HCT116 (cell line): ENCODE measurements around the gene TTLL11.

Experiments
- EZH2 ChIP-seq: fragments of 200-600 bp; sonication (generic); IDR thresholded peaks from 2 replicates; pipeline ENCODE4 v1.6.1; 2017; ENCODE audit warnings: antibody characterized with exemption, mixed run types
- EZH2phosphoT487 ChIP-seq: fragments of 200-600 bp; IDR thresholded peaks from 2 replicates; pipeline ENCODE4 v1.6.1; 2018; ENCODE audit warnings: antibody characterized with exemption, borderline replicate concordance
- JUND ChIP-seq: IDR thresholded peaks from 2 replicates; pipeline ENCODE4 v1.6.1; 2012
- POLR2AphosphoS5 ChIP-seq: IDR thresholded peaks from 2 replicates; pipeline ENCODE4 v1.6.1; 2011; ENCODE audit warnings: mild to moderate bottlenecking, low read depth, low read length, moderate library complexity
- RAD21 ChIP-seq: IDR thresholded peaks from 2 replicates; pipeline ENCODE4 v1.6.1; 2012; ENCODE audit warnings: low read depth, mild to moderate bottlenecking
- TCF7L2 ChIP-seq: IDR thresholded peaks from 2 replicates; pipeline ENCODE4 v1.7.0; 2011; ENCODE audit warnings: borderline replicate concordance, inconsistent platforms; ENCODE audit not compliant: insufficient read depth, insufficient read length; ENCODE audit errors: extremely low read depth
- ZNF274 ChIP-seq: fragments of 200-500 bp; sonication (Bioruptor generic); IDR thresholded peaks from 2 replicates; pipeline ENCODE4 v1.6.1; 2014; ENCODE audit warnings: mild to moderate bottlenecking, low read depth, low read length, inconsistent platforms
- TF ChIP-seq, protein P1 (sequence below), 3 experiments: fragments of 200-600 bp in 1 of 3; sonication (generic) in 1 of 3; IDR thresholded peaks in 2 of 3; conservative IDR thresholded peaks in 1 of 3; 2 replicates each; pipeline ENCODE4 v1.5.1; 2012 to 2017; ENCODE audit warnings: low read depth in 2 of 3, low read length in 2 of 3, antibody characterized with exemption in 1 of 3, borderline replicate concordance in 1 of 3, control low read depth in 1 of 3, mild to moderate bottlenecking in 1 of 3, mixed read lengths in 1 of 3, mixed run types in 1 of 3, moderate library complexity in 1 of 3; ENCODE audit not compliant: insufficient read depth in 1 of 3
- TF ChIP-seq, protein P2 (sequence below): IDR thresholded peaks from 2 replicates; pipeline ENCODE4 v1.6.1; 2012
- TF ChIP-seq, protein P3 (sequence below): IDR thresholded peaks from 2 replicates; pipeline ENCODE4 v1.6.1; 2012; ENCODE audit warnings: low read depth
- TF ChIP-seq, protein P4 (sequence below): IDR thresholded peaks from 2 replicates; pipeline ENCODE4 v1.6.1; 2012

DNA sequence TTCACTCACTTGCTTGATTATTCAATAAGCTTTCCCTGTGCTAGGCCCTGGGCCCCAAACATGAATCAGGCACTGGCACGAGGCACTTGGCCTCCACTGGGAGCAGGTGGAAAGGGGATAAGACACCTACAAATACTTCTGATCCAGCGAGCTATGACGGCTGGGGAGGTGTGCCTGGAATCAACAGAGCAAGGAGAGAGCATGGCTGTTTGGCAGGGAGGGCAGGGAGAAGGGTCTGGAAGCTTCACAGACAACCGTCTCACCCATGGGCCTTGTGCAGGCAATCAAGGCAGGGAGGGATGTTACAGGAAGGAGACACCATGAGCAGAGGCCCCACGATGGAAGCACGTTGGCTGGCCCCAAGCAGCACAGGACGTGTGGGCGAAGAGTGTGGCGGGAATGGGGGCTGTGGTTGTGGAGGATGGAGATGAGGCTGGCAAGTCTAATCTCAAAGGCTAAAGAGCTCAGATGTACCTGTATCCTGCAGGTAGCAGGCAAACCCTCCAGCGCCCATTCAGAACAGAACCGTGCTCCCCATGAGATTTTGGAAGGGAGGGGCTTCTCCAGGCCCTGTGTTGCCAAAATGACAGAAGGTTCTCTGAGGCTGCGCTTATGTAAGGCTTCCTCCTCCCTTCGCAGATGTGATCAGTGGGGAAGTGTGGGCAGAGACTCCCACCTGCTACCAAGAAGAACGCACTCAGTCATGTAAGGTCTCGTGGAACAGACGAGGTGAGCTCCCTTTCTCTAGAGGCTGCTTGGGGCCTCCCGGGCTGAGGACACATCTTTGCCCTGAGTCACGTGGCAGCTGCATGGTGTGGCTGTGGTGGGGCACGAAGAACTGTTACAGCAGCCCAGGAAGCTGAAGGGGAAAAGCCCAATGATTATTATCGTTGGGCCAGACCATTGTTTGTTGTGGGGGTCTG, 252.0 kb downstream of the TTLL11 start:
- TF ChIP-seq EZH2 (no peak), POLR2AphosphoS5 (no peak), RAD21 (no peak), EZH2phosphoT487 (no peak), JUND (no peak), ZNF274 (no peak), TCF7L2 (no peak)
- TF ChIP-seq, protein P1, sequence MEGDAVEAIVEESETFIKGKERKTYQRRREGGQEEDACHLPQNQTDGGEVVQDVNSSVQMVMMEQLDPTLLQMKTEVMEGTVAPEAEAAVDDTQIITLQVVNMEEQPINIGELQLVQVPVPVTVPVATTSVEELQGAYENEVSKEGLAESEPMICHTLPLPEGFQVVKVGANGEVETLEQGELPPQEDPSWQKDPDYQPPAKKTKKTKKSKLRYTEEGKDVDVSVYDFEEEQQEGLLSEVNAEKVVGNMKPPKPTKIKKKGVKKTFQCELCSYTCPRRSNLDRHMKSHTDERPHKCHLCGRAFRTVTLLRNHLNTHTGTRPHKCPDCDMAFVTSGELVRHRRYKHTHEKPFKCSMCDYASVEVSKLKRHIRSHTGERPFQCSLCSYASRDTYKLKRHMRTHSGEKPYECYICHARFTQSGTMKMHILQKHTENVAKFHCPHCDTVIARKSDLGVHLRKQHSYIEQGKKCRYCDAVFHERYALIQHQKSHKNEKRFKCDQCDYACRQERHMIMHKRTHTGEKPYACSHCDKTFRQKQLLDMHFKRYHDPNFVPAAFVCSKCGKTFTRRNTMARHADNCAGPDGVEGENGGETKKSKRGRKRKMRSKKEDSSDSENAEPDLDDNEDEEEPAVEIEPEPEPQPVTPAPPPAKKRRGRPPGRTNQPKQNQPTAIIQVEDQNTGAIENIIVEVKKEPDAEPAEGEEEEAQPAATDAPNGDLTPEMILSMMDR (IDR thresholded peaks at IDR 0.05 in 2 of 3, conservative IDR thresholded peaks at IDR 0.05 in 1 of 3; ENCODE audit: borderline replicate concordance in 1 of 3, insufficient read depth in 1 of 3, low read depth in 2 of 3, low read length in 2 of 3): no peak
- TF ChIP-seq, protein P2, sequence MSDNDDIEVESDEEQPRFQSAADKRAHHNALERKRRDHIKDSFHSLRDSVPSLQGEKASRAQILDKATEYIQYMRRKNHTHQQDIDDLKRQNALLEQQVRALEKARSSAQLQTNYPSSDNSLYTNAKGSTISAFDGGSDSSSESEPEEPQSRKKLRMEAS: no peak
- TF ChIP-seq, protein P3, sequence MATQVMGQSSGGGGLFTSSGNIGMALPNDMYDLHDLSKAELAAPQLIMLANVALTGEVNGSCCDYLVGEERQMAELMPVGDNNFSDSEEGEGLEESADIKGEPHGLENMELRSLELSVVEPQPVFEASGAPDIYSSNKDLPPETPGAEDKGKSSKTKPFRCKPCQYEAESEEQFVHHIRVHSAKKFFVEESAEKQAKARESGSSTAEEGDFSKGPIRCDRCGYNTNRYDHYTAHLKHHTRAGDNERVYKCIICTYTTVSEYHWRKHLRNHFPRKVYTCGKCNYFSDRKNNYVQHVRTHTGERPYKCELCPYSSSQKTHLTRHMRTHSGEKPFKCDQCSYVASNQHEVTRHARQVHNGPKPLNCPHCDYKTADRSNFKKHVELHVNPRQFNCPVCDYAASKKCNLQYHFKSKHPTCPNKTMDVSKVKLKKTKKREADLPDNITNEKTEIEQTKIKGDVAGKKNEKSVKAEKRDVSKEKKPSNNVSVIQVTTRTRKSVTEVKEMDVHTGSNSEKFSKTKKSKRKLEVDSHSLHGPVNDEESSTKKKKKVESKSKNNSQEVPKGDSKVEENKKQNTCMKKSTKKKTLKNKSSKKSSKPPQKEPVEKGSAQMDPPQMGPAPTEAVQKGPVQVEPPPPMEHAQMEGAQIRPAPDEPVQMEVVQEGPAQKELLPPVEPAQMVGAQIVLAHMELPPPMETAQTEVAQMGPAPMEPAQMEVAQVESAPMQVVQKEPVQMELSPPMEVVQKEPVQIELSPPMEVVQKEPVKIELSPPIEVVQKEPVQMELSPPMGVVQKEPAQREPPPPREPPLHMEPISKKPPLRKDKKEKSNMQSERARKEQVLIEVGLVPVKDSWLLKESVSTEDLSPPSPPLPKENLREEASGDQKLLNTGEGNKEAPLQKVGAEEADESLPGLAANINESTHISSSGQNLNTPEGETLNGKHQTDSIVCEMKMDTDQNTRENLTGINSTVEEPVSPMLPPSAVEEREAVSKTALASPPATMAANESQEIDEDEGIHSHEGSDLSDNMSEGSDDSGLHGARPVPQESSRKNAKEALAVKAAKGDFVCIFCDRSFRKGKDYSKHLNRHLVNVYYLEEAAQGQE: no peak
- TF ChIP-seq, protein P4, sequence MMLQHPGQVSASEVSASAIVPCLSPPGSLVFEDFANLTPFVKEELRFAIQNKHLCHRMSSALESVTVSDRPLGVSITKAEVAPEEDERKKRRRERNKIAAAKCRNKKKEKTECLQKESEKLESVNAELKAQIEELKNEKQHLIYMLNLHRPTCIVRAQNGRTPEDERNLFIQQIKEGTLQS: no peak
